ENCODE results near the gene GAB1.
A peak's percentile ranks its signal among the peaks of the same experiment; 100 is the strongest.

Gene GAB1

GRCh38 chr4:143391261-143391660 is 54.6 kb downstream of the GAB1 start:
- no peak for DNase-seq

DNA sequence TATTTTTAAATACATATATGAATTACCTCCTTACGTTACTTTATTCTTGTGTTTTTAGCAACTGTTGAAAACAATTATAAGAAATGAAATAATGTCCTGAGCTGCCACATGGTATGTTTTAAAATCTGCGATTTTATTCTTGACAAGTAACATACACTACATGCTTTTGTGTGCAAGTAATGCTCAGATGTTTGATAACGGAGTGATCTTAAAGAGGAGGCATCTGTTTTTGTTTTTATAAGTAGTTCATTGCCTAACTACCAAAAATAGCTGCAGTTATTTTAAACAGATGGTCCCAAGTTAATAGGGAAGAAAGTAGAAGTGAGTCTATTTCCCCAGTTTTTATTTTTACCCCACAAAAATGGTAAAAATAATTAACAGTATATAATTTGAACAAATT is 55.2 kb downstream of the GAB1 start:
- DNase-seq, result no peak

- DNase-seq, result no peak
These were observed 56.5 kb downstream of the GAB1 start for GRCh38 chr4:143393195-143393594.

DNA sequence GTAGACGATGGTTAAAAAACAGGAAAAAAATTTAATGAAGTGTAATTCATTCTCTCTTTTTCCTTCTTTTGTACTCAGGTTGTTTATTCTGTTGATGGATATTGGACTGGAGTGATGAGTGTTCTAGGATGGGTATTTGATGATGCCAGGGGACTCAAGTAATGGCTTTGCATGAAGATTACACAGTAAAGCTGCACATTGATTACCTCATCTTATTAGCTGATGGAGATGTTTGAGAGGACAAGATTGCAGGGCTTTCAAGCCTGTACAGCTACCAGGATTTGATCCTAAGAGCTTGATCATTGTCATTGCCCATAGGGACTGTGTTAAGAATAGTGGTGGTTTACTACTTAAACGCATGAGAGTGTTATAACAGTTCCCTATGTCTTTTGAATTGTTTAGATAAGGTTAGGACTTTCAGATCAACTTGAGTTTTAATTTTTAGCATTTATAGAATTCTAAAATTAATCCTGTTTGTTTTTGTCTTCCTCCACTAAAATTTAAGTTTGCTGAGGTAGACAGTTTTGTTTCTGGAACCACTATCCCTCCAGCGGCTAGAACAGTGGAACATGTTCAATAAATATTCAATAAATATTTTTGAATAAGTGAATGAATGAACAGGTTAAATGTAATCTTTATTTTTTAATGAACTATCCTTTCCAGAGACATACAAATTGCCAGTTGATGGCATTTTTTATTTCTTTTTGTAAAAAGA is 58.2 kb downstream of the GAB1 start:
- no peak for DNase-seq

- no peak for DNase-seq
These were observed 60.0 kb downstream of the GAB1 start for GRCh38 chr4:143396695-143397094.

DNA sequence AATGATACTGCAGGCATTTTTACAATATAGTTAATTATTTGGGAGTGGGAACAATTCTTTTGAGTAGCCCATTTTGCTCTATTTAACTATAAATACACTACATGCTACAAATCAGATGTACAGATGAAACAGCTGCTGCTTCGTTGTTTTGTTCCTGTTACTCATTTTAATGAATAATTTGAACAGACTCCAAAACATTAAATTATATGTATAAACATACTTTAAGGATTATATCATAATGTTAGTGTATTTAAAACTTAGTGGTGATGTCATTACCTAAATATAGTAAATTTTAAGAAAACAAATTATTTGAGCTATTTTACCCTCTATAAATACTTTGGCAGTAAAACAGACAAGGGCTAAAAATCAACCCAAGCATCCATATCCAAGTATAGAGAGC is 60.7 kb downstream of the GAB1 start:
- no peak for DNase-seq

DNA sequence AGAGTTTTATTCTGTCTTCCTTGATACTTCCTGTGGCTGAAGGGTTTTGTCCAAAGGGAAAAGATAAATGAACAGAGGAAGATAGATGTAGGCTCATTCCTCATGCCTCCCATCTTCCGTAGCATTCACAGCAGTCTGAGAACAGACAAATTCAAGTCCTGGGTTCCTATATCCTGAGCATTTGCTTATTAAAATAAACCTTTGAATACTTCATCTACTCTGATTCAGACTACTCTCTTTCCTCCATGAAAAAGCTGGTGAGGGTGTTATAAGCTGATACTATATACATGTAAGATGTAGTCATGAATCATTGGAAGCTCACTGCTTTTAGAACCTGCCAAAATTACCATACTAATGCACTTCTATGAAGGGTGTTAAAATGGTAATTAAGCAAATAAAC is 61.2 kb downstream of the GAB1 start:
- DNase-seq, result no peak

DNA sequence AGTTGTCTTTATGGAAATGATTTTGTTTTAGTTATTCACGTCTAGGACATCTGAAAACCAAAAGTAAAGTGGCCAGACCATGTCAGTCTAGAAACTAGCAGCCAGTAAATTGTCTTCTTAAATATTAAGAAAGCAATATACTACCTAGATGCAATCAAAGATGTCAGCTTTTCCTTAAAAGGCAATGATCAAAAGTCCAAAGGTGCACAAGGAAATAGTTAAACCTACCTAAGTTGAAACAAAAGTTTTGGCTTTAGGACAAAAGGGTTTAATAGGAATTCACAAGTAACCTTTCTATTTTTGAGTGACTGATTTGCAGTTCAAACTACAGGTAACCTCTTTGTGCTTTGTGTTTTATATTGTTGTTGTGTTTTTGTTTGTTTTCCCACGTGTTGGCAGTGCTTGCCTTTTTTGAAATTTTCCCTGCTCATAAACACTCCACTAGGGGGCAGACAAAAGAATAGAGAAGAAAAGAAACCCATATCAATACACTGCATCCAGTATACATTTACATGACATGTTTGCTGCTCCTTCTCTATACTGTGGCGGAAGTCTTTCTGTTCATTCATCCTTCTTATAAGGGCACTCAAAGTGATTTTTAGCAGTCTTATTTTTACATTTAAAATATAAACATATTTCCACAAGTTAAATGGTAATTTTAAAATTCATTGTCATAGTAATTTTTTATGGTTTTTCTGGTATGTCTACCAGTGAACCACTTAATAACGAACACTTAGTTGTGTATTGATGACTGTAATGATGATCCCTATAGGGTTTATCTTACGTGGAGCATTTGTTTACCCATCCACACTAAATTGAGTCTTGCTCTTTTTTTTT is 62.7 kb downstream of the GAB1 start:
- DNase-seq, result no peak

GRCh38 chr4:143400082-143400481 is 63.4 kb downstream of the GAB1 start:
- DNase-seq, result no peak

GRCh38 chr4:143402776-143403552 is 66.3 kb downstream of the GAB1 start:
- DNase-seq, result no peak

- DNase-seq, result no peak
These were observed 66.8 kb downstream of the GAB1 start for GRCh38 chr4:143403553-143403820.

- no peak for DNase-seq
These were observed 67.9 kb downstream of the GAB1 start for GRCh38 chr4:143404555-143404954.

DNA sequence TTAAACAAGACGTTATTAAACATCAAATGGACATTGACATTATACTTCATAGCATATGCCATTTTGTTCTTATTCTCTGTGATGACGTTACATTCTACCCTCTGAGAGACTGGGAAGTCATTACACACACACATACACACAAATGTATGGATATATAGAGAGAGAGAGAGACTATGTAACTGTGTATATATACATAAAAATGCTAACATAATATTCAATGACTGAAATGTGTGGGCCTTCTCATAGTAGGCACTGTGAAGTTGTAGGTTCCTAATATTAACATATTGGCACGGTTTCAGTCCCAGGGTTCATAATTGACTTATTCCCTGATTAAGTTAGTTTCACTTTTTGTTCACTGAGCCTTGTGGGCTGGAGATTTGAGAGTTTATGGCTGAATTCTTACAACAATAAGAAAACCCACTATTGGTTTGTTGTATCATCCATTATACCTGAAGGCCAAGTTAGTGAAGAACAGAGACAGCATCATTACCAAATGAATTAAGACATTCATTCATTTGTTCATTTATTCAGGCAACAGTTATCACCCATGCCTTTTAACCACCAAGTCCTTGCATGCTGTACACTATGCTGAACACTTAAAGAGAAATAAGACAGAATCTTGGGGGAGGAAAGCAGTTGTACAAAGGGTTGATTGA is 68.5 kb downstream of the GAB1 start:
- DNase-seq, result no peak

- DNase-seq, result peak; percentile 73
These were observed 69.8 kb downstream of the GAB1 start for GRCh38 chr4:143406523-143406922.

DNA sequence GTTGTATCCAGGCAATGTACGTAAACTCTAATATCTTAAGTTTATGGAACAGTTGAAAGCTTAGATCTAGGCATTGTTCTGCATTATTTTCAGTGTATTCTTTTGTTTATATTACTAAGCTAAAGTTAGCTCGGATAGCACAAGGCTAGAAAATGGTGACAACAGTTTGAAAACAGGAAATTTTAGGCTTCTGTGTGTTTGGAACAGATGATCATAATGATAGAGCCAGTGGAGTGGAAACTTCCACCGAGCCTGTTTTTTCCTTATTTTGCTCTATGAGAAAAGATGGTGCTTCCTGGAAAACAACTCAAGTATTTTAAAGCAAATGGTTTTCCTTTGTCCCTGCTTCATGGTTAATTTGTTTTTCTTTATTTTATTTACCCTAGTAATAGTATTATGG is 70.8 kb downstream of the GAB1 start:
- no peak for DNase-seq

DNA sequence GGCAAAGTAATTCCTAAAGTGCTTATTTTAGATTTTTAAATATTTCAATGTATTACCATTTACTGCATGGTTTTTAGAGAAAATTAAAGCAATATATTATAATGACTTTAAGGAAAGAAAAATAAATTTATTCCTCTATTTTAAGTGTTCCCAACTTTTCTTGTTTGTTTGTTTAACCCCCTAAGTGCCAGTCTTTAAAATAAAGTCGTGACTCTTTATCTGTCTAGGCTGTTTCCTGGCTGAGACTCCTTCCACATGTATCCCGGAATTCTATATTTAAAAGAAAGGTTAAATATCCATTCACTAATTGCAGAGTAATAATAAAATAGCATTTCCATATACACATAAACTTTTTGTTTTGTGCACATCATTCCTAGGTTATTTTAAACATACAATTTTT is 71.2 kb downstream of the GAB1 start:
- DNase-seq, result no peak

- no peak for DNase-seq
These were observed 73.3 kb downstream of the GAB1 start for GRCh38 chr4:143410015-143410414.

DNA sequence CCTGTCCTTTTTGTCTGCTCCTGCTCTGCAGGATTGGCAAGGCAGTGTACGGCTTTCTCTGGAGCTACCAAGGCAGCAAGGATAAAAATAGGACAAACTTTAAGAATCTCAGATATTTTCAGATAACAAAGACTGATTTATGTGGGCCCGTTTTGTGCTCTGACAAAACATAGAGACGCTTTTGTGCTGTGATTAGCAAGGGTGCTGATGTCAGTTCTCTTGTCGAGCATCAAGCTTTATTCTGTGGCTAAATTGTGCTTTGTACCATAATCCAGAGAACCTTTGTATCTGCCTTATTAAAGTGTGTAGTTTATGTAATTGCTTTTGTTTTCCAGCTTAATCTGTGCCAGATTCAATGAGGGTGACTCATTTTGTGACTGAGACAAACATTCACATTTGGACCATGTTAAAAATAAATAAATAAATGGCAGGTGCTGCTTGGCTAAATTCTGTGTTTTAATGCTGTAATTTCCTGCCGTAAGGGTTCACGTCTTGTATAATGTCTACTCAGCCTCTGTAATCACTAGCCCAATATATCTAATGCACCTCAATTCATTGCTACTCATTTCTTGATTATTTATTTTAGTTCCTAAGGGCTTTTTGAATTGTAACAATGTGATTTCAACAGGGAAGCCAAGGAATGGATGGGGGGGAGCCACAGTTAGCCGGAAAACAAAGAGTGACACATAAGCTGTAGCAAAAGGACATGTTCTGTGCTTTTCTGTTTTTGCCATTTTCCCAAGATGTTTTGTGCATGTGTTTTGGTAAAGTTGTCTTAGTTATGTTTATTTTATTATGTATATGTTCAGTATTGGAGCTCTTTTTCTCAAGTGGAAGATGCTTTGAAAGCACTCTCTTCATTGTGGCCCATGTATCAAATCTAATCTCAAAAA is 75.1 kb downstream of the GAB1 start:
- no peak for DNase-seq

DNA sequence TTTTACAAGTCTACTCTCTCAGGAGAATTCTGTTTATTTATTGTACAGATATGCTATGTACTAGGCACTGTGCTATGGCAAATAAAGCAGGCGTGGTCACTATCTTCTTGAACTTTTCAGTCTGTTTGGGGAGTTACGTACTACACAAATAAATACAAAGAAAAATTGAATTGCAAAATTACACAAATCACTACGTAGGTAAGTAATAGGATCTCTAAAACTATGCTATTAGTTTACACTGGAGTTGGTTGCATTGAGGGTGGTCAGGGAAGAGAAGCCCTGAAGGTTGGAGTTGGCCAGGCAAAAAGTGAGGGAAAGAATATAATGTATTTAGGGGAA is 75.7 kb downstream of the GAB1 start:
- no peak for DNase-seq

- DNase-seq, result no peak
These were observed 81.2 kb downstream of the GAB1 start for GRCh38 chr4:143417679-143418403.

DNA sequence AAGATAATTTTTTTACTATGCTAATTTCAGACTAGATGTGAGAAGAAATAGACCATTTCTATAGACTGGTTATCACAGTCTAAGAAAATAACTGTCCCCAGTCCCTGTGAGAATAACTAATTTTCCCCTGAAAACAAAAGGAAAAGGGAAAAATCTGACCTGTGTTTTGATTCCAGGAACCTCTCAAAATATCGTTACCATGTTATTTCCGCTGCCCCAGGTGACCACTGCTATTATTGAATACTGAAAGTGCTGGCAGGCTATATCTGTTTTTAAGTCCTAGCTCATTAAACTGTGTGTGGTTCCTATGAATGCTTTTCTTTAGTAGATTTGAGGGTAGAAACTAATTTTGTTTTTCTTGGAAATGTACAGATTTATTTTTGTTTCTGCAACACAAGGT is 83.6 kb downstream of the GAB1 start:
- DNase-seq, result no peak

DNA sequence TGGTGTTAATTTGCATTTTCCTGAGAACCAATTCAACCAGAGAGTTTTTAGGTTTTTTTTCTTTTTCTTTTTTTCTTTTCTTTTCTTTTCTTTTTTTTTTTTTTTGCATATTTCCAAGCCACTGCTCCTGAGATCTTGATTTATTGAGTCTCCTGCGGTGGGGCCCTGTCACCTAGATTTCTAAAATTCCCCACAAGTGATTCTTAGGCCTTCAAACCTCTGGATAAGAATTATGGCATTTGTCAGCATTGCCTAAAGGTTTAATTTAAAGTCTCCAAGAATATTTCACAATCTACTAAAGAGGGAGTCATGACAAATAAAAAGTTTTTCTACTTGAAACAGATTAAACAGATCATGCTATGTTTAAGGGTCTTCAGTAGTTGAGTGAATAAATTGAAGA is 84.9 kb downstream of the GAB1 start:
- no peak for DNase-seq
